ENCODE data around the gene STARD13. TPM values are rescaled to one million over a fixed set of nuclear protein-coding genes. Genes with fewer than 3 reads are reported as not detected.

The STARD13 gene
- total RNA-seq, 1 donor from 2014 or later = 23.6 TPM

DNA sequence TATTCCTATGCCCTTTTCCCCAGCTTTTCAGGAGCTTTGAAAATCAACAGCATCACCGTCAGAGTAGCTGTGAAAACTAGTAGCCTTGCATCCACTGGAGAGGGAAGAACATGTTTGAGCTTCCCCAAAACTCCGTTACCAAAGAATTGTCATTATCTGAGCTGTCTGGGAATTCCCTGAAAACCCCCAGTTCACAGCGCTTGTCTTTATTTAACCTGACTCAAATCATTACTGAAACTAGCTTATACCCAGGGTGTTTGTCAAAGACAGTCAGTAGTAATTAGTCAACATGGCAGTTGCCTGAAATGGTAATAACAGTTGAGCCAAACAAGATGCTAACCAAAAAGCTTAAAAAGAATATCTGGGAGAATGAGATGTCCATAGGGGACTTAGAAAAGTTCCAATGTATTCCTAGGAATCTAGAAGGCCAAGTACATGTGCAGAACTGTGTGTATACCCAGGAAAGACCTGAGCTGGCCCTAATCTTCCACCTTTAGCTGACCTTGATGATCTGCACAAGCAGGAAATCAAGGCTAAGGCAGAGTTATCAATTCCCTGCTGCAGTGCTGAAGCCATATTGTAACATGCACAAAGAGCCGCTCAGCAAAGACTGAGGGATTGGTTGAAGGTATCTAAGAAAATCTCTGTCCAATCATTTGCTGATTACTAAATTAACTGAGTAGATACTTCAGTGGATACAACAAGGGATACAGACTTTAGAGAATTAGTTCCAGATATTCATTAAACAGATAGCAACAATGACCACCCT lies 138.5 kb downstream of the STARD13 start:
- H3K9me3 Mint-ChIP-seq = peaks cover 11% of the 10 kb centered on the region
- TF ChIP-seq, protein P1, sequence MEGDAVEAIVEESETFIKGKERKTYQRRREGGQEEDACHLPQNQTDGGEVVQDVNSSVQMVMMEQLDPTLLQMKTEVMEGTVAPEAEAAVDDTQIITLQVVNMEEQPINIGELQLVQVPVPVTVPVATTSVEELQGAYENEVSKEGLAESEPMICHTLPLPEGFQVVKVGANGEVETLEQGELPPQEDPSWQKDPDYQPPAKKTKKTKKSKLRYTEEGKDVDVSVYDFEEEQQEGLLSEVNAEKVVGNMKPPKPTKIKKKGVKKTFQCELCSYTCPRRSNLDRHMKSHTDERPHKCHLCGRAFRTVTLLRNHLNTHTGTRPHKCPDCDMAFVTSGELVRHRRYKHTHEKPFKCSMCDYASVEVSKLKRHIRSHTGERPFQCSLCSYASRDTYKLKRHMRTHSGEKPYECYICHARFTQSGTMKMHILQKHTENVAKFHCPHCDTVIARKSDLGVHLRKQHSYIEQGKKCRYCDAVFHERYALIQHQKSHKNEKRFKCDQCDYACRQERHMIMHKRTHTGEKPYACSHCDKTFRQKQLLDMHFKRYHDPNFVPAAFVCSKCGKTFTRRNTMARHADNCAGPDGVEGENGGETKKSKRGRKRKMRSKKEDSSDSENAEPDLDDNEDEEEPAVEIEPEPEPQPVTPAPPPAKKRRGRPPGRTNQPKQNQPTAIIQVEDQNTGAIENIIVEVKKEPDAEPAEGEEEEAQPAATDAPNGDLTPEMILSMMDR (conservative IDR thresholded peaks at IDR 0.05) = no peak
- no peak for DNase-seq (ENCODE audit: low read depth, low spot score)
- H3K36me3 Mint-ChIP-seq (ENCODE audit: low read depth) = peaks cover 36% of the 10 kb centered on the region
- H3K4me1 Mint-ChIP-seq = peaks cover 4% of the 10 kb centered on the region
- H3K4me3 Mint-ChIP-seq = no peak overlapping the region
- no peaks in the 10 kb centered on the region for H3K27me3 Mint-ChIP-seq (ENCODE audit: low read depth)
- H3K27ac Mint-ChIP-seq (ENCODE audit: unreplicated experiment) = no peak overlapping the region

DNA sequence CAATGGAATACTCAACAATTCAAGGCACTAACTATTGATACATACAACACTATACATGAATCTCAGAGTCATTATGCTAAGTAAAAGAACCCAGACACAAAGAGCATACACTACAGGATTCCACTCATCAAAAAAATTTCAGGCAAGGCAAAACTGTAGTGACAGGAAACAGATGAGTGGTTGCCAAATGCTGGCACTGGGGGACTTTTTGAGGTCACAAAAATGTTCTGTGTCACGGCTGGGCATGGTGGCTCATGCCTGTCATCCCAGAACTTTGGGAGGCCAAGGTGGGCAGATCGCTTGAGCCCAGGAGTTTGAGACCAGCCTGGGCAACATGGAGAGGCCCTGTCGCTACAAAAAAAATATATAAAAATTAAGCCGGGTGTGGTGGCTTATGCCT lies 139.9 kb downstream of the STARD13 start:
- no peak for DNase-seq (ENCODE audit: low read depth, low spot score)
- H3K36me3 Mint-ChIP-seq (ENCODE audit: low read depth) = peaks cover 33% of the 10 kb centered on the region
- peaks cover 11% of the 10 kb centered on the region for H3K9me3 Mint-ChIP-seq
- no peak overlapping the region for H3K27ac Mint-ChIP-seq (ENCODE audit: unreplicated experiment)
- no peaks in the 10 kb centered on the region for H3K27me3 Mint-ChIP-seq (ENCODE audit: low read depth)
- no peak overlapping the region for H3K4me3 Mint-ChIP-seq
- H3K4me1 Mint-ChIP-seq = peaks cover 4% of the 10 kb centered on the region
- TF ChIP-seq, protein P1 (conservative IDR thresholded peaks at IDR 0.05) = no peak

DNA sequence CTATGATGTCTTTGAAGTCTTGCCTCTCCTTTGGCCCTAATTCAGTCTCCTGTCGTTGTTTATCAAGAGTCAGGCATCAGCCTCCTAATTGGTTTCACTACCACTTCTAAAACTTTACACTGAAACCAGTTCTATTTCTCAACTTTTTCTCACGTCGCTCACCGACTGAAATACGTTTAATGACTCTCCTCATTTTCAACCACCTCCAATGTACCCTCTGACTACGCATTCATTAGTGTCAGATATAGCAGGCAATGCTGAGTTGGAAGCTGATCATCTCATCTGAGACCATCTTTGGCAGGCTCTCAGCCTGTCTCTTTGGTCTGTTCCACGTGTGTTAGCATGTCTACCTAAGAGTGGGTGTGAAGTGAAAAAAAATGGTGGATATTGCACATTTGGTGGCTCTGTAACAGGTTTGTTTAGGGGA lies 141.2 kb downstream of the STARD13 start:
- Mint-ChIP-seq H3K27ac (ENCODE audit: unreplicated experiment) (no peak overlapping the region), H3K27me3 (ENCODE audit: low read depth) (no peaks in the 10 kb centered on the region), H3K36me3 (ENCODE audit: low read depth) (peaks cover 31% of the 10 kb centered on the region), H3K4me3 (no peak overlapping the region), H3K4me1 (peaks cover 16% of the 10 kb centered on the region), H3K9me3 (peaks cover 11% of the 10 kb centered on the region)
- DNase-seq (ENCODE audit: low read depth, low spot score) = no peak
- TF ChIP-seq, protein P1 (conservative IDR thresholded peaks at IDR 0.05) = no peak

DNA sequence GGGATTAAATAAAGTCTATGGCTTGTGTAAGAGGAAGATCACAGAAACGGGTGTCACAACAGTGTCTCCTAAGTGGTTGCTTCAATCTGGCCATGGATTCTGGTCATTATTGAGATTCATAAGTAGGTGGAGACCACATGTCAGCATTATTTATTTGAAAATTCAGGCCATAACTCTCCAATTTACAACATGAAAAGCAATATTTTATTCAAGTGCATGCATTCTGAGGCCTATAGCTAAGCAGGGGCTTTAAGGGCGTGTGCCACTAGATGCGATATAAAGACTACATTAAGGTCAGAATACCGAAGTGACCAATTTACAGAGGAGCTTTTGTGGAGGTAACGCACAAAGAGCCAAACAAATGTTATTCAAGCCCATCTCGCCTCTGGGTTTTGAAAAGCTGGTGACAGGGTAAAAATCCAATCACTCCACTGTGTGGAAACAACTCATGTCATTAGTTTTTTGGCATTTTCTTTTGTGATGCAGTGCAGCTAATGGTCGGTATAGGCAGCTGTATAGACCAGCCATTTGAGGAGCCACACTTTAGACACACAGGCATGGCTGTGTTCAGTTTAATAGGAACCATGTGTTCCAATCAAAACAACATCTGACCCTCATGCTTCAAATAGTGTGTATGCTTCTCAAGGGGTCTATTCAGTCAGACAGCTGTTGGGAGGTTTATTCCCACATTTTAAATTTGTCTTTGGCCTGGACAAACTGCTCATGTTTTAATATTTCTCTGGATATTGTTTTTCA lies 145.6 kb downstream of the STARD13 start:
- Mint-ChIP-seq H3K4me1 (peaks cover 12% of the 10 kb centered on the region), H3K4me3 (no peak overlapping the region), H3K27ac (ENCODE audit: unreplicated experiment) (no peak overlapping the region), H3K9me3 (peaks cover 7% of the 10 kb centered on the region), H3K27me3 (ENCODE audit: low read depth) (no peaks in the 10 kb centered on the region), H3K36me3 (ENCODE audit: low read depth) (peaks cover 29% of the 10 kb centered on the region)
- no peak for DNase-seq (ENCODE audit: low read depth, low spot score)
- TF ChIP-seq, protein P1 (conservative IDR thresholded peaks at IDR 0.05) = no peak

DNA sequence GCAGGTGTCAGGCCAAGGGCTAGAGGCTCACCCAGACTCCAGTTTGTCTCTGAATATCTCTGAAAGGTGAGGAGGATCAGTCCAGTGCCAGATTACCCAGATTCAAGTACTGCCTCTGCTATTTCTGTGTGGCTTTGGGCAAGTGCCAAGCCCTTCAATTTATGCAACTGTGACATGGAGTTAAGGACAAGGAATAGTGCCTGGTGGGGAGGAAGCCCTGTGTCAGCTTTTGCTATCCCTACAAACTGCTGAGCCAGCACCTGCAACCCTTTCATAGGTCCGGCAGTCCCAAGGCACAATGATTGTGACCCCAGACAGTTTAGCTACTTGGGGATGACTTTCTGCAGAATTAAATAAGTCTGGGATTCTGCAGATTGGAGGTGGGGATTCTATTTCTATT lies 146.4 kb downstream of the STARD13 start:
- DNase-seq (ENCODE audit: low read depth, low spot score) = no peak
- H3K9me3 Mint-ChIP-seq = peaks cover 3% of the 10 kb centered on the region
- no peak overlapping the region for H3K27ac Mint-ChIP-seq (ENCODE audit: unreplicated experiment)
- H3K4me3 Mint-ChIP-seq = no peak overlapping the region
- H3K27me3 Mint-ChIP-seq (ENCODE audit: low read depth) = no peaks in the 10 kb centered on the region
- TF ChIP-seq, protein P1 (conservative IDR thresholded peaks at IDR 0.05) = no peak
- peaks cover 24% of the 10 kb centered on the region for H3K36me3 Mint-ChIP-seq (ENCODE audit: low read depth)
- H3K4me1 Mint-ChIP-seq = peaks cover 12% of the 10 kb centered on the region
